NT2/D1 (cell line): ENCODE measurements around the gene HMOX1.

Experiments
- SUZ12 ChIP-seq: IDR thresholded peaks from 2 replicates; pipeline ENCODE4 v1.6.1; 2011; ENCODE audit not compliant: insufficient read length, insufficient read depth; ENCODE audit errors: extremely low read depth
- YY1 ChIP-seq: IDR thresholded peaks from 2 replicates; pipeline ENCODE4 v1.6.1; 2011; ENCODE audit not compliant: insufficient read length, insufficient read depth
- ZNF274 ChIP-seq: IDR thresholded peaks from 2 replicates; pipeline ENCODE4 v1.6.1; 2011; ENCODE audit warnings: mild to moderate bottlenecking, low read depth, low read length

DNA sequence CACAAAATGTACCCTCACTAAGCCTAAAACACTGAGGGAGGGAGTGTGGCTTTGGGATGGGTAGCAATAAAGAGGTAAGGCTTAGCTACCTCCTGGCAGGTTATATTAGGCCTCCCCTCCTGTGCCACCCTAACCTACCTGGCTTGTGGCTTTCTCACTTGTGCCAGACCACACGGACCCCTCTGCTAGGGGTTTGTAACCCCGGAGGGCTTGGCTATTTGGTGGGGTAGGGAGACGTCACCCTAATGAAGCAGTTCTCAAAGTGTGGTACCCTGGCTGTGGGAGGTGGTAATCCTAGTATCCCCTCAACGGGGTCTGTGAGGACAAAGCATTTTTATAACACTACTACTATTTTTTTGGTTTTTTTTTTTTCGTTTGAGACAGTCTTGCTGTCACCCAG is 10.0 kb downstream of the HMOX1 start:
- no peak for TF ChIP-seq ZNF274
- no peak for TF ChIP-seq SUZ12
- no peak for TF ChIP-seq YY1
